Measurements from ENCODE around the gene ACTRT2.

DNA sequence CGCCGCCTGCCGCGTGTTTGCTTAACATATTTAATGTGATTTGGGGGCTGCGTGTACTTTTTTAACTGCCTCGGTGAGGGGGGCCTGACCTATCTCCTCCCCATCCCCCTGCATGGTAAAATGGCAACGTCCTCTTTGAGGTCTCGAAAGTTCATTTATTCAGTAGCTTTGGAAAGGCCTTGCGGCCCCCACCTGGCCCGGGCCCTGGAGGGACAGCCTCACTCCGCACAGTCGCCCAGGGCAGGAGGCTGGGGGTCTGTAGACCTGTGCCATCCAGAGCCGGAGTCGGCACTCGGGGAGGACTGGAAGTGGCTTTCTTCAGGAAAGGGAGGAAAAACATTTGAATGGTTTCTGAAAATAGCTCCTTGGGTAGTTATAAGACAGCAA, 38.0 kb upstream of the ACTRT2 start:
- TF ChIP-seq EZH2phosphoT487 (IDR thresholded peaks at IDR 0.05; ENCODE audit: low read depth, severe bottlenecking, unreplicated experiment) (no peak), EZH2 (IDR thresholded peaks at IDR 0.05; ENCODE audit: borderline replicate concordance) (no peak)
- TF ChIP-seq, protein P1, sequence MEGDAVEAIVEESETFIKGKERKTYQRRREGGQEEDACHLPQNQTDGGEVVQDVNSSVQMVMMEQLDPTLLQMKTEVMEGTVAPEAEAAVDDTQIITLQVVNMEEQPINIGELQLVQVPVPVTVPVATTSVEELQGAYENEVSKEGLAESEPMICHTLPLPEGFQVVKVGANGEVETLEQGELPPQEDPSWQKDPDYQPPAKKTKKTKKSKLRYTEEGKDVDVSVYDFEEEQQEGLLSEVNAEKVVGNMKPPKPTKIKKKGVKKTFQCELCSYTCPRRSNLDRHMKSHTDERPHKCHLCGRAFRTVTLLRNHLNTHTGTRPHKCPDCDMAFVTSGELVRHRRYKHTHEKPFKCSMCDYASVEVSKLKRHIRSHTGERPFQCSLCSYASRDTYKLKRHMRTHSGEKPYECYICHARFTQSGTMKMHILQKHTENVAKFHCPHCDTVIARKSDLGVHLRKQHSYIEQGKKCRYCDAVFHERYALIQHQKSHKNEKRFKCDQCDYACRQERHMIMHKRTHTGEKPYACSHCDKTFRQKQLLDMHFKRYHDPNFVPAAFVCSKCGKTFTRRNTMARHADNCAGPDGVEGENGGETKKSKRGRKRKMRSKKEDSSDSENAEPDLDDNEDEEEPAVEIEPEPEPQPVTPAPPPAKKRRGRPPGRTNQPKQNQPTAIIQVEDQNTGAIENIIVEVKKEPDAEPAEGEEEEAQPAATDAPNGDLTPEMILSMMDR (IDR thresholded peaks at IDR 0.05; ENCODE audit: poor library complexity): no peak

All from hepatocyte (in vitro differentiated cells).